Dedifferentiated amniotic fluid mesenchymal stem cell (primary cell): Measurements from ENCODE around the gene FRMD3.

Source experiments
- DNase-seq: peaks from one replicate; pipeline ENCODE4 v3.0.0-alpha.2; 2016; ENCODE audit errors: extremely low spot score

FRMD3 gene

GRCh38 chr9:83334320-83334719 lies 203.9 kb downstream of the FRMD3 start:
- DNase-seq: peak; percentile 84

DNA sequence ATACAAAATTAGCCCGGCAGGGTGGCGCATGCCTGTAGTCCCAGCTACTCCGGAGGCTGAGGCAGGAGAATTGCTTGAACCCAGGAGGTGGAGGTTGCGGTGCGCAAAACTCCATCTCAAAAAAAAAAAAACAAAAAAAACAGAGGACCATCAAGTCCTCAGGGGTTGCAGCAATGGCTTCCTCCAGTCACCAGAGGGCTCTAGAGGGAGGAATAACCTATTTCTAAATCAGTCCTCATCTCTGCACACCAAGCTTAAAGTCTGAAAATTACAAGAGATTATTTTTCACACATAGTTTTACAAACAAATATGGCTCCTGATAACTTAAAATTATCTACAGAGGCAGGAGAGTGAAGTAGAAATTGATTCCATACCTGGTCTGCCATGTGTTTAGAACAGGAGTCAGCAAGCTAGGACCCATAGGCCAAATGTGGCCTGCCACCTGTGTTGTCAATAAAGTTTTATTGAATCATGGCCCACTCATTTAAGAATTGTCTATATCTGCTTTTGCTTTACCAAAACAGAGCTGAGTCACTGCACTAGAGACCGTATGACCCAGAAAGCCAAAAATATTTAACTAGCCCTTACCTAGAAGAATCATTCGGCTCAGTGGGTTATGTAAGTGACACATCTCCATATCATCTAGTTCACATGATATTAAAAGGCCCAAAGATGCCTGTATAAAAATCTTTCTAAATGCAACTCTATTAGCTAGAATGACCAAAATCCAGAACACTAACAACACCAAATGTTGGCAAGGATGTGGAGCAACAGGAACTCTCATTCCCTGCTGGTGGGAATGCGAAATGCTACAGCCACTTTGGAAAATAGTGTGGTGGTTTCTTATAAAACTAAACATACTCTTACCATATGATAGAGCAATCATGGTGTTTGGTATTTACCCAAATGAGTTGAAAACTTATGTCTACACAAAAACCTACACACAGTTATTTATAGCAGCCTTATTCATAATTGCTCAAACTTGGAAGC lies 207.7 kb downstream of the FRMD3 start:
- no peak for DNase-seq

DNA sequence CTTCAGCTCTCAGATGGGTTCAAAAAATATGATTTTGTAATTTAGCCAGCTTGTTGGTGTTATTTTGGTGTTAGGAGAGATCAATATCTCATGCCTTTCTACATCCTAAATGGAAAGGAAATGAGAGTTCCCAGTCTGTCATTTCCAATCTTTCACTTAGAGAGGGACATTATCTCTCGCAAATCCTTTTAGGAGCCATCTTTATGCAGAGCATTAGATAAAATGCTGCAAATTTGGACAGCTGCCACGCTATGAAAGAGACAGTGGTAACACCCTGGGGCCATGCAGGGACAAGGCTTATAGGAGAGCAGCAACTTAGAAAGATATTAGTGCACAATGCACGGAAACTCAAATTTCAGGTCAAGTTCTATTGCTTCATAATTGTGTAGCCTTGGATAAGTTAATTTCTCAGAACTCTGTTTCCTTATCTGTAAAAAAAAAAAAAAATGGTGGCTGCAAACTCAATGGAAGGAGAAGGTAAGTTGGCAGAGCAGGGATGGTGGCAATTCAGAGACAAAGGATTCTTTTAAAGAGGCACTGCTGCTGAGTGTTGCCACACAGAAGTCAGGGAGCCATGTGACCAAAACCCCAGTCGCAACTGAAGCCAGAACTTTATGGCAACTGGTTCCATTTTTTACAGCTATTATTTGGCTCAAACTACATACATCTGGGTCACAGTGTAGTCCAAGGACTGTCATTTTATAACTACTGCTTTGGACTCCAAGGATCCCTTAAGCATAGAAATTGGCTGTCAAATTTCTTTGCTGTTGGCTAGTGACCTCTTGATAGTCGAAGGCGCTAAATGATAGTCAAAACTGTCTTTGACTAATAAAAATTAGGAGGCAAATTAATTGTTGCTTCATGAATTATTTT lies 210.2 kb downstream of the FRMD3 start:
- no peak for DNase-seq

GRCh38 chr9:83327323-83327722 lies 210.9 kb downstream of the FRMD3 start:
- no peak for DNase-seq

GRCh38 chr9:83323148-83323547 lies 215.1 kb downstream of the FRMD3 start:
- no peak for DNase-seq

- DNase-seq: no peak
Observed at GRCh38 chr9:83322438-83322837, 215.8 kb downstream of the FRMD3 start.

DNA sequence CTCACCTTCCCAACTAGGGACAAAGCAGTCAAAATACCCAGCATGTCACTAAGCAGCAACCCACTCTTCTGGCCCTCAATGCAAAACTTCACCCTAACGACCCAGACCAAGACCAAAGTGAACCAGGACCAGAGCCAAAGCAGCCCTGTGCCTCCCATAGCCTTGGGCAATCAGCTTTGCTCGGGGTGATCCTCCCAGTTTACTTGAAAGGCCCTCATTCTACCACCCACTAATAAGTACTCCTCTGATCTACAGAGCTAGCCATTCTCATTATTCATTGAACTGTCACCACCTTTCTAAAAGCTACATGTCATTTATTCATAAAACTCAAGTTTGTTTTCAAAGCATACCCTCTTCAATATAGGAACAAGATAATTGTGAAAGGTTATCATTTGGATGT lies 221.0 kb downstream of the FRMD3 start:
- no peak for DNase-seq

GRCh38 chr9:83315649-83316048 lies 222.6 kb downstream of the FRMD3 start:
- no peak for DNase-seq

DNA sequence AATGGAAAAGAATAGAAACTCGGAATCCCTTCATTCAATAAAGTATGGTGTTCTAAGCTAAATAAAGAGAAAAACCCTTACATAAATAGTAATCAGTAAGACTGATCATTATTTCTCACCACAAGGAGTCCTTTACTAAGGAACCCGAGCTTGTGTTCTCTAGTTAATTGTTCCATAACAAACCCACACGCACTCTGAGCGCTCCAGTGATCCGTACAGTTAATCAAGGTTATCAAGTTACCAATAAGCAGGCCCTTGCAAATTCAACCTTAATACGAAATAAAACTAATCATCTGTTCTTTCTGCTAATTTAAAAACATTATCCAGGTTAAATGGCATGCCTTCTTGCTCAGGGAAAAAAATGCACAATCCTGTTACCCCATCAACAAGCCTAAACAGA lies 224.4 kb downstream of the FRMD3 start:
- no peak for DNase-seq

DNA sequence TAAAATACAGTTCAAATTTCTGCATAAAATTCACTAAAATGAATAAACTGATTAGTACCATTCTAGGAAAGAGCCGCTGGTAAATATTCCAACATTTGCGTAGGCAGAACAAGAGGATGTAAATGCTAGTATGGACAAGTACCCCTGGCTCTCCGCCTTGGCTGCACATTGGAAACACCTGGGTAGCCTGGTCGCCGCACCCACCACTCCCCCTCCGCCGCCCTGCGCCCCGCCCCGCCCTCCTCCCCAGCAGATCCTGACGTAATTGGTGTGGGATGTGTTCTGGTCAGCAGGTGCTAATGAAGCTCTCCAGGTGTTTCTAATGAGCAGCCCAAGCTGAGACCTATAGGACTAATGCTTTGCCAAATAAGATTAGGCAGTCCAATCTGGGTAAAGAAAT lies 225.7 kb downstream of the FRMD3 start:
- DNase-seq: no peak

- DNase-seq: no peak
Observed at GRCh38 chr9:83307066-83307724, 231.0 kb downstream of the FRMD3 start.

DNA sequence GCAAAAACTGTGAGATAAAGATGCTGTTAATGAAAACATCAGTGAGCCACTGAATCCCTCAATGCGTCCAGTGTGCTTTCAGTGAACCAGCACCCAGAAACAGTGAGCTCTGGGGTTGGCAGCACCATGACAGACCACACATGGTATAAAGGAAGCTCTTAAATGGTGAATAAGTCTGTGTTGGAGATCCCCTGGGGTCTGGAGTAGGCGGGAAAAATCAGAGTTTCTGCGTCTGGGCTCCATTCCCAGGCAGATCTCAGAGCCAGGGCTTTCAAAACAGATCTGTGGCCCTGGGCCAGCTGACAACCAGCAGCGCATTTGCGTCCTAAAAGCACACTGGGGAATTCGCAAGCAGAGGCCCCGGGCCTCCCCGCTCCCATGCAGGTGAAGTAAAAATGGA lies 233.5 kb downstream of the FRMD3 start:
- DNase-seq: no peak

- no peak for DNase-seq
Observed at GRCh38 chr9:83299571-83299970, 238.6 kb downstream of the FRMD3 start.

GRCh38 chr9:83299094-83299493 lies 239.1 kb downstream of the FRMD3 start:
- no peak for DNase-seq

- DNase-seq: no peak
Observed at GRCh38 chr9:83296123-83296522, 242.1 kb downstream of the FRMD3 start.

DNA sequence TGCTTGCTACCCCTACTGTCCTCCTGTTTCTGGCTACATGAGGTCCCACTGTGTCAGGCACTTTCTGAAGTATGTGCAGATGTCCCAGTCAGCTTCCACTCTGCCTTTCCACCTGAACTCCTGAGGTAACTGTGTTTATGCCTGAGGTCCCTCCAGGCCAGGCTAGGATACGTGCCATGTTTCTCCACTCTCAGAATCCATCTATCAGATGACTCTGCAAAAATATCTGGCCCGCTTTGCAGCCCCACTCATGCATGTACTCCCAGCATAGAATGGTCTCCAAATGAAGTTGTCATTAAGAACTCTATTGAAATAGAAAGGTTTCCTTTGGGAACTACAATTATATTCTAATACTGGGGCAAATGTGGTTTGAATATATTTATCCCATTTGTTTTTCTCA lies 243.4 kb downstream of the FRMD3 start:
- no peak for DNase-seq

DNA sequence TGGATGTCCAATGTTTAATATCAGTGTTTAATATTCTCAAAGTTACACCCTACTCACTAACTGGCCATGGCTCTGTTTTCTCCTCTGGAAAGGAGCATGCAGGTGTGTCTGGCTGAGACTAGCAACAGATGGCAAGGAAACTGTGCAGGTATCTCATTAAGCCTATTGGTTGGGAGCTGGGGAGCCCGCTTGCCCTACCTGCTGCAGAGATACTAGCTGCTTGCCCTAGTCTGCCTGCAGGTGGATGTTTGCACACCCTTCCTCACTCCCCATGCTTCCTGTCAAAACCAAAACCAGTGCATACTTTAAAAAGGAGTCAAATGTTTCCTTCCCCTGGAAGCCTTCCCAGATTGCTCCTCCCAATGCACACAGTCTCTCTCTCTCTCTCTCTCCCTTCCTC lies 247.0 kb downstream of the FRMD3 start:
- no peak for DNase-seq

DNA sequence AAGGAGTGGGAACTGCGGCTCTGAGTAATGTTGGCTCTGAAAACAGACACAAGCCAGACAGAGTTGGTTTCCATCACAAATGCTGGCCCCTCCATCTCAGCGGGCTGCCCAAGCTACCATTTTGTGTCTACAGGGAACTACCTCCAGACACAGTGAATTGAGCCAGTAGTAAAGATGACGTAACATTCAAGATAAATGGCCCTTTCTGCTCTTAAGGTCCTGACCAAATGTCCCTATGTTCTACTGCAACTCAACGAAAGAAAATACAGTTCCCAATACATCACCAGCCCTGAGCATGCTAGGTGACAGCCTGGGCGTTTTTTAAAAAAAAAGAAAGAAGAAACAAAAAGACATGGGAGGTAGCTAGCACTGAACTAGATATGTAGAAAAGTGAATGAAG lies 247.5 kb downstream of the FRMD3 start:
- no peak for DNase-seq

- DNase-seq: no peak
Observed at GRCh38 chr9:83287021-83287420, 251.2 kb downstream of the FRMD3 start.

GRCh38 chr9:83285445-83286225 lies 252.6 kb downstream of the FRMD3 start:
- no peak for DNase-seq

DNA sequence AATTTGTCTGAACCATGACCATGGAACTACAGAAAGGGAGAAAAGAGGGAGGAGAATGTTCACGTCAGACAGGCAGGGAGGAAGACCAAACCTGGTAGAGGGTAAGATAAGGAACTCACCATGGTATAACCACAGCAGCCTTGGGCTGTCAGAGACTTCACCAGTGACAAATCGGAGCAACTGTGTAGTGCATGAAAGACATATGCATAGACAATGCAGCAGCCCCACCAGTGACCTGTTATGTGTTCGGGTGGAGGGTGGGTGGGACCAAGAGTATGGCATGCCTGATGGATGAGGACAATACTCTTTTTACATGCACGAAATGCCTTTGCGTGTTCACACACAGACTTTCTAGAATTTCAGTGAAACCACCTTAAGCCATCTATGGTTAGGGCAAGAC lies 253.5 kb downstream of the FRMD3 start:
- no peak for DNase-seq
